ENCODE results near the gene MPP1. TPM values are rescaled to one million over a fixed set of nuclear protein-coding genes. Genes with fewer than 3 reads are reported as not detected.

MPP1 gene
- total and polyA plus RNA-seq, 9 of the 15 experiments (the other 6 are each of a cell fraction or from before 2014, with no cell fraction given): 227 to 395 (median 283) TPM

- no peak for TF ChIP-seq CEBPG (CRISPR knock-in tag; IDR thresholded peaks at IDR 0.05)
- no peak for TF ChIP-seq CEBPG (tag; conservative IDR thresholded peaks at IDR 0.05 in 1 of 2, IDR thresholded peaks at IDR 0.05 in 1 of 2)
- TF ChIP-seq GTF2A2 (tag; IDR thresholded peaks at IDR 0.05): no peak
- no peak for TF ChIP-seq SETDB1 (IDR thresholded peaks at IDR 0.05; ENCODE audit: low read length)
- TF ChIP-seq KDM1A (IDR thresholded peaks at IDR 0.05): no peak
- no peak for TF ChIP-seq DNMT1 (IDR thresholded peaks at IDR 0.05)
- no peak for TF ChIP-seq ARID2 (IDR thresholded peaks at IDR 0.05)
- no peak for TF ChIP-seq CBFB (CRISPR knock-in tag; IDR thresholded peaks at IDR 0.05)
- TF ChIP-seq ZBTB26 (CRISPR knock-in tag; IDR thresholded peaks at IDR 0.05): no peak
- no peak for TF ChIP-seq BRF2 (IDR thresholded peaks at IDR 0.05; ENCODE audit: borderline replicate concordance, insufficient read depth, insufficient read length)
- no peak for TF ChIP-seq ZNF277 (CRISPR knock-in tag; IDR thresholded peaks at IDR 0.05; ENCODE audit: borderline replicate concordance)
- TF ChIP-seq MAX (CRISPR knock-in tag; IDR thresholded peaks at IDR 0.05): no peak
- TF ChIP-seq RNF2 (IDR thresholded peaks at IDR 0.05): 0 out of 2 replicates have a peak, but pooled peaks have one; percentile 7
- TF ChIP-seq TFAM (CRISPR knock-in tag; conservative IDR thresholded peaks at IDR 0.05): no peak
- TF ChIP-seq SIX5 (IDR thresholded peaks at IDR 0.05; ENCODE audit: borderline replicate concordance in 1 of 2, insufficient read depth in 1 of 2, low read depth in 1 of 2, low read length in 2 of 2): no peak
- no peak for TF ChIP-seq POLR3G (IDR thresholded peaks at IDR 0.05; ENCODE audit: extremely low read depth, insufficient read length, insufficient replicate concordance)
- no peak for TF ChIP-seq ZBTB49 (CRISPR knock-in tag; IDR thresholded peaks at IDR 0.05; ENCODE audit: borderline replicate concordance)
- no peak for TF ChIP-seq RAD21 (CRISPR knock-in tag; conservative IDR thresholded peaks at IDR 0.05 in 1 of 2, IDR thresholded peaks at IDR 0.05 in 1 of 2)
- no peak for TF ChIP-seq SNRNP70 (optimal IDR thresholded peaks at IDR 0.05; ENCODE audit: low read depth, low read length)
- TF ChIP-seq NBN (IDR thresholded peaks at IDR 0.05; ENCODE audit: low read depth): no peak
- TF ChIP-seq KAT2B (IDR thresholded peaks at IDR 0.05; ENCODE audit: low read depth, low read length): no peak
- TF ChIP-seq CC2D1A (IDR thresholded peaks at IDR 0.05): no peak
Observed at GRCh38 chrX:154818916-154819770, 13.9 kb upstream of the MPP1 start (continued).
